Measurements from ENCODE around the gene KCNA2.

GRCh38 chr1:110634086-110634454 is 27.9 kb upstream of the KCNA2 start:
- TF ChIP-seq GLMP (CRISPR knock-in tag; IDR thresholded peaks at IDR 0.05; ENCODE audit: borderline replicate concordance): no peak
- no peak for TF ChIP-seq ZNF331 (CRISPR knock-in tag; IDR thresholded peaks at IDR 0.05)
- TF ChIP-seq NFE2L2 (IDR thresholded peaks at IDR 0.05; ENCODE audit: low read length): no peak
- TF ChIP-seq IRF1 (CRISPR knock-in tag; IDR thresholded peaks at IDR 0.05; ENCODE audit: low read depth): no peak
- TF ChIP-seq TEAD2 (CRISPR knock-in tag; IDR thresholded peaks at IDR 0.05): no peak
- TF ChIP-seq STAT6 (CRISPR knock-in tag; IDR thresholded peaks at IDR 0.05; ENCODE audit: borderline replicate concordance): no peak
- no peak for TF ChIP-seq ZNF780A (CRISPR knock-in tag; IDR thresholded peaks at IDR 0.05)
- no peak for TF ChIP-seq ZNF564 (CRISPR knock-in tag; IDR thresholded peaks at IDR 0.05)
- no peak for TF ChIP-seq ZSCAN12 (CRISPR knock-in tag; IDR thresholded peaks at IDR 0.05)
- TF ChIP-seq CTCF (CRISPR knock-in tag; IDR thresholded peaks at IDR 0.05): no peak
- TF ChIP-seq BORCS8-MEF2B (CRISPR knock-in tag; IDR thresholded peaks at IDR 0.05): no peak
- no peak for TF ChIP-seq HNF4A (CRISPR knock-in tag; IDR thresholded peaks at IDR 0.05)
- TF ChIP-seq SP1 (IDR thresholded peaks at IDR 0.05): no peak
- TF ChIP-seq SP1 (CRISPR knock-in tag; IDR thresholded peaks at IDR 0.05): no peak
